ENCODE data around the gene TEX26. TPM values are rescaled to one million over a fixed set of nuclear protein-coding genes. Genes with fewer than 3 reads are reported as not detected.

TEX26 gene
- total and polyA plus RNA-seq, 2 of the 4 experiments (the other 2 are of a cell fraction), result not detected

DNA sequence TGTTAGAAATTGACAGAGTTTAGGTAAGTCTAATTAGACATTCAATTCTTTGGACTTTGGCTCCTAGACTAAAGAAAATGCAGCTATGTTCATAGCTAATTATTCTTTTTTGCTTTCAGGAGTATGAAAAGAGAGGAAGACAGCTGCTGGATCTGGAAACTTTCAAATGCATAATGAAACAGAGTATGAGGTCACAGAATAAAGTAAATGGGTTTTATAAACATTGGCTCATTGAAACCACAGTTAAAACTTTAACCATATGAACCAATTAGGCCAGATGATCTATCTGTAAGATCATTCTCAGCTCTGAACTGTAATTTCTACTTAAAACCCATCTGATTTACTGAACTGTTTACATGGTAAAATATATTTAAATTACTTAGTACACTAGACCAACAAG lies 82.7 kb downstream of the TEX26 start:
- H3K4ac ChIP-seq (ENCODE audit: low read depth, low read length), result no peak overlapping the region
- H4K91ac ChIP-seq (ENCODE audit: insufficient read depth, low read depth, low read length), result no peak overlapping the region
- H3K18ac ChIP-seq (ENCODE audit: low read depth, low read length), result no peak overlapping the region
- CTCF ChIA-PET, result interaction anchor here (1.0 to 1.2 kb wide), 3 partner anchors 18 to 149 kb away, joined by 3 to 4 read pairs (median 3); no protein-coding TSS in a partner anchor
- H3K4me3 ChIP-seq (ENCODE audit: insufficient read depth, low read depth, low read length), result no peak overlapping the region
- no peaks in the 10 kb centered on the region for H3K9me1 ChIP-seq (ENCODE audit: insufficient read depth, low read length)
- H4K8ac ChIP-seq (ENCODE audit: low read depth in 2 of 2, low read length in 2 of 2), result no peak overlapping the region
- H2AK5ac ChIP-seq (ENCODE audit: low read depth, low read length), result no peak overlapping the region
- H4K20me1 ChIP-seq (ENCODE audit: insufficient read depth, low read length), result no peaks in the 10 kb centered on the region
- no peak overlapping the region for H2AK9ac ChIP-seq (replicated peaks; ENCODE audit: low read depth, low read length, poor library complexity)
- H3K56ac ChIP-seq (ENCODE audit: extremely low read depth, insufficient read depth, low read length), result no peak overlapping the region
- no peak overlapping the region for H4K5ac ChIP-seq (ENCODE audit: low read depth, low read length)
- no TSS peak for BruUV-seq (replicated peaks)
- intact Hi-C loops (cut with micrococcal nuclease) (loop anchor here (10.0 kb wide), 2 partner anchors 210 to 340 kb away; no protein-coding TSS in a partner anchor), in situ Hi-C loops (cut with MboI; ENCODE audit: low sequenced_read_pairs) (loop anchor here (10.0 kb wide), 1 partner anchor 210 kb away; no protein-coding TSS in a partner anchor), dilution Hi-C loops (cut with HindIII; ENCODE audit: low sequenced_read_pairs, unreplicated experiment) (no loop called here)
- no peaks in the 10 kb centered on the region for H3K36me3 ChIP-seq (ENCODE audit: control insufficient read depth, insufficient read depth, low read length)
- no peaks in the 10 kb centered on the region for H3K79me1 ChIP-seq (ENCODE audit: low read depth in 1 of 2, low read length in 2 of 2)
- no peak overlapping the region for H2BK15ac ChIP-seq (ENCODE audit: low read depth, low read length)
- TF ChIP-seq RCOR1 (IDR thresholded peaks at IDR 0.05; ENCODE audit: insufficient replicate concordance, low read length), result no peak
- TF ChIP-seq, protein P1, sequence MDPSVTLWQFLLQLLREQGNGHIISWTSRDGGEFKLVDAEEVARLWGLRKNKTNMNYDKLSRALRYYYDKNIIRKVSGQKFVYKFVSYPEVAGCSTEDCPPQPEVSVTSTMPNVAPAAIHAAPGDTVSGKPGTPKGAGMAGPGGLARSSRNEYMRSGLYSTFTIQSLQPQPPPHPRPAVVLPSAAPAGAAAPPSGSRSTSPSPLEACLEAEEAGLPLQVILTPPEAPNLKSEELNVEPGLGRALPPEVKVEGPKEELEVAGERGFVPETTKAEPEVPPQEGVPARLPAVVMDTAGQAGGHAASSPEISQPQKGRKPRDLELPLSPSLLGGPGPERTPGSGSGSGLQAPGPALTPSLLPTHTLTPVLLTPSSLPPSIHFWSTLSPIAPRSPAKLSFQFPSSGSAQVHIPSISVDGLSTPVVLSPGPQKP (IDR thresholded peaks at IDR 0.05; ENCODE audit: borderline replicate concordance, low read depth, low read length), result no peak
- no peak for TF ChIP-seq BHLHE40 (IDR thresholded peaks at IDR 0.05; ENCODE audit: low read depth, low read length)
- TF ChIP-seq, protein P2, sequence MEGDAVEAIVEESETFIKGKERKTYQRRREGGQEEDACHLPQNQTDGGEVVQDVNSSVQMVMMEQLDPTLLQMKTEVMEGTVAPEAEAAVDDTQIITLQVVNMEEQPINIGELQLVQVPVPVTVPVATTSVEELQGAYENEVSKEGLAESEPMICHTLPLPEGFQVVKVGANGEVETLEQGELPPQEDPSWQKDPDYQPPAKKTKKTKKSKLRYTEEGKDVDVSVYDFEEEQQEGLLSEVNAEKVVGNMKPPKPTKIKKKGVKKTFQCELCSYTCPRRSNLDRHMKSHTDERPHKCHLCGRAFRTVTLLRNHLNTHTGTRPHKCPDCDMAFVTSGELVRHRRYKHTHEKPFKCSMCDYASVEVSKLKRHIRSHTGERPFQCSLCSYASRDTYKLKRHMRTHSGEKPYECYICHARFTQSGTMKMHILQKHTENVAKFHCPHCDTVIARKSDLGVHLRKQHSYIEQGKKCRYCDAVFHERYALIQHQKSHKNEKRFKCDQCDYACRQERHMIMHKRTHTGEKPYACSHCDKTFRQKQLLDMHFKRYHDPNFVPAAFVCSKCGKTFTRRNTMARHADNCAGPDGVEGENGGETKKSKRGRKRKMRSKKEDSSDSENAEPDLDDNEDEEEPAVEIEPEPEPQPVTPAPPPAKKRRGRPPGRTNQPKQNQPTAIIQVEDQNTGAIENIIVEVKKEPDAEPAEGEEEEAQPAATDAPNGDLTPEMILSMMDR (conservative IDR thresholded peaks at IDR 0.05; ENCODE audit: low read depth, low read length), result no peak
- ATAC-seq (ENCODE audit: low read depth) (peak; percentile 35), DNase-seq (peak; percentile 53)
- POLR2A ChIA-PET (ENCODE audit: unreplicated experiment), result no interaction called here
- H3K4me2 ChIP-seq (ENCODE audit: low read depth, low read length), result no peak overlapping the region
- no peaks in the 10 kb centered on the region; the same call in 1 of the 2 replicates for H3K4me1 ChIP-seq (ENCODE audit: control insufficient read depth, insufficient read depth, low read length)
- no peaks in the 10 kb centered on the region for H3K27me3 ChIP-seq (ENCODE audit: control insufficient read depth, insufficient read depth, low read length)
- H3K27ac ChIP-seq (ENCODE audit: insufficient read depth, low read length), result no peak overlapping the region
- H2BK120ac ChIP-seq (ENCODE audit: low read depth, low read length), result no peak overlapping the region
- no peak overlapping the region for H2BK20ac ChIP-seq (ENCODE audit: low read depth, low read length)
- no peak overlapping the region for H2BK5ac ChIP-seq (ENCODE audit: low read depth, low read length, poor library complexity, severe bottlenecking)
- no peak overlapping the region for H3K9ac ChIP-seq (ENCODE audit: low read depth, low read length)
- no peak overlapping the region for H3K23ac ChIP-seq (ENCODE audit: low read depth, low read length)
- H3K9me3 ChIP-seq (ENCODE audit: control insufficient read depth, insufficient read depth, low read length), result peaks cover 2% of the 10 kb centered on the region; the same call in 1 of the 2 replicates
- H2AFZ ChIP-seq (replicated peaks; ENCODE audit: low read length, poor library complexity), result no peak overlapping the region
- H3K14ac ChIP-seq (replicated peaks; ENCODE audit: low read depth, low read length), result no peak overlapping the region

Measured in IMR-90 (cell line).